Pons (tissue), 1 donor: ENCODE data around the gene NR2F1.

Source experiments
- DNase-seq: peaks from one replicate; pipeline ENCODE4 v3.0.0-alpha.2; 2016; ENCODE audit warnings: low spot score

NR2F1 gene

GRCh38 chr5:93577854-93578812 is 4.9 kb upstream of the NR2F1 start:
- DNase-seq = no peak

GRCh38 chr5:93578813-93579691 is 4.0 kb upstream of the NR2F1 start:
- no peak for DNase-seq

- no peak for DNase-seq
Measured at GRCh38 chr5:93579692-93580062, 3.3 kb upstream of the NR2F1 start.

GRCh38 chr5:93580063-93580926 is 2.7 kb upstream of the NR2F1 start:
- DNase-seq = no peak

- DNase-seq = no peak
Measured at GRCh38 chr5:93580927-93581445, 2.0 kb upstream of the NR2F1 start, which contains the start of gene NR2F1-AS1. Gene NR2F1-AS1 (minus strand): TSS chr5:93581219.

- DNase-seq = no peak
Measured at GRCh38 chr5:93582167-93582462, 907 bp upstream of the NR2F1 start.

GRCh38 chr5:93583439-93583767 is 381 bp downstream of the NR2F1 start:
- DNase-seq = no peak

- DNase-seq = no peak
Measured at GRCh38 chr5:93583768-93584595, 960 bp downstream of the NR2F1 start.

GRCh38 chr5:93584596-93585040 is 1.6 kb downstream of the NR2F1 start:
- no peak for DNase-seq

GRCh38 chr5:93585041-93585766 is 2.2 kb downstream of the NR2F1 start:
- no peak for DNase-seq

- no peak for DNase-seq
Measured at GRCh38 chr5:93585767-93586385, 2.9 kb downstream of the NR2F1 start.

GRCh38 chr5:93586736-93587596 is 3.9 kb downstream of the NR2F1 start:
- DNase-seq = no peak

- no peak for DNase-seq
Measured at GRCh38 chr5:93587597-93588351, 4.8 kb downstream of the NR2F1 start.

GRCh38 chr5:93588352-93589151 is 5.5 kb downstream of the NR2F1 start:
- no peak for DNase-seq

- DNase-seq = no peak
Measured at GRCh38 chr5:93589152-93589828, 6.3 kb downstream of the NR2F1 start.

GRCh38 chr5:93589829-93590215 is 6.8 kb downstream of the NR2F1 start:
- DNase-seq = no peak

- DNase-seq = no peak
Measured at GRCh38 chr5:93590493-93590892, 7.5 kb downstream of the NR2F1 start.
